K562 (cell line): Measurements from ENCODE around the gene ST6GAL1. TPM values are rescaled to one million over a fixed set of nuclear protein-coding genes. Genes with fewer than 3 reads are reported as not detected.
A peak's percentile ranks its signal among the peaks of the same experiment; 100 is the strongest.

Experiments
- AFF1 ChIP-seq, 2 experiments: fragments of 450-650 bp; IDR thresholded peaks; 2 replicates each; pipeline ENCODE4 v1.6.1; 2018; ENCODE audit warnings: mild to moderate bottlenecking in 2 of 2, low read depth in 1 of 2; ENCODE audit not compliant: partially characterized antibody in 2 of 2
- ARID1B ChIP-seq: fragments of 450-650 bp; IDR thresholded peaks from 2 replicates; pipeline ENCODE4 v1.6.1; 2016; ENCODE audit warnings: antibody characterized with exemption, mild to moderate bottlenecking, inconsistent platforms
- CXXC5 ChIP-seq: fragments of 250-450 bp; sonication (Bioruptor Pico); IDR thresholded peaks from 2 replicates; pipeline ENCODE4 v1.8.0; 2022; ENCODE audit warnings: inconsistent platforms, mild to moderate bottlenecking, moderate library complexity
- L3MBTL2 ChIP-seq: fragments of 450-650 bp; IDR thresholded peaks from 2 replicates; pipeline ENCODE4 v1.6.1; 2016; ENCODE audit warnings: mild to moderate bottlenecking, moderate library complexity
- LEF1 ChIP-seq: fragments of 450-650 bp; IDR thresholded peaks from 2 replicates; pipeline ENCODE4 v1.6.1; 2016; ENCODE audit warnings: mild to moderate bottlenecking
- NCOR1 ChIP-seq: fragments of 450-650 bp; IDR thresholded peaks from 2 replicates; pipeline ENCODE4 v1.6.1; 2016; ENCODE audit warnings: mild to moderate bottlenecking, moderate library complexity
- NFRKB ChIP-seq: fragments of 450-650 bp; IDR thresholded peaks from 2 replicates; pipeline ENCODE4 v1.6.1; 2016; ENCODE audit warnings: low read depth
- RBM15 ChIP-seq: fragments of 200-400 bp; formaldehyde crosslinking; IDR thresholded peaks from 2 replicates; pipeline ENCODE4 v1.6.1; 2018; ENCODE audit warnings: mild to moderate bottlenecking, low read length, moderate library complexity; ENCODE audit not compliant: insufficient read depth
- RBM17 ChIP-seq: fragments of 200-400 bp; formaldehyde crosslinking; IDR thresholded peaks from 2 replicates; pipeline ENCODE4 v1.6.1; 2017; ENCODE audit warnings: low read depth, mild to moderate bottlenecking, low read length, borderline replicate concordance
- SFPQ ChIP-seq: fragments of 200-400 bp; formaldehyde crosslinking; IDR thresholded peaks from 2 replicates; pipeline ENCODE4 v1.6.1; 2017; ENCODE audit warnings: mild to moderate bottlenecking, low read depth, low read length, moderate library complexity
- TEAD4 ChIP-seq, 2 experiments: sonication (generic) in 1 of 2; formaldehyde crosslinking in 1 of 2; IDR thresholded peaks; 2 replicates each; pipeline versions ENCODE4 v1.6.1 to v1.8.0; 2012 to 2022; ENCODE audit warnings: borderline replicate concordance in 1 of 2, inconsistent platforms in 1 of 2, low read length in 1 of 2, mild to moderate bottlenecking in 1 of 2, missing genetic modification reagents in 1 of 2
- THAP7 ChIP-seq: fragments of 250-450 bp; sonication (Bioruptor Pico); IDR thresholded peaks from 2 replicates; pipeline ENCODE4 v1.5.0; 2021
- YBX1 ChIP-seq: fragments of 450-650 bp; IDR thresholded peaks from 2 replicates; pipeline ENCODE4 v1.7.1; 2016; ENCODE audit warnings: mild to moderate bottlenecking
- ZHX1 ChIP-seq: fragments of 150-350 bp; conservative IDR thresholded peaks from 2 replicates; pipeline ENCODE4 v1.6.1; 2014; ENCODE audit warnings: low read length
- ZNF644 ChIP-seq: fragments of 200-800 bp; sonication (Bioruptor generic); IDR thresholded peaks from 2 replicates; pipeline ENCODE4 v1.6.1; 2016; ENCODE audit warnings: low read depth, missing genetic modification characterization, missing compliant biosample characterization
- ZNF740 ChIP-seq, 3 experiments: fragments of 200-800 bp in 1 of 3; sonication (Bioruptor generic) in 1 of 3; sonication (generic) in 1 of 3; formaldehyde crosslinking in 1 of 3; IDR thresholded peaks; 2 replicates each; pipeline versions ENCODE4 v1.6.1 to v1.8.0; 2016 to 2022; ENCODE audit warnings: mild to moderate bottlenecking in 2 of 3, missing compliant biosample characterization in 2 of 3, missing genetic modification characterization in 2 of 3, missing genetic modification reagents in 1 of 3
- polyA plus RNA-seq, 8 experiments: library from polyadenylated mRNA; depleted of rRNA in 4 of 8; stranded (reverse) in 5 of 8; unstranded in 3 of 8; fragments of >200 nt; fragmentation: Nextera tagmentation in 2 of 8; fragmentation: Illumina TruSeq in 1 of 8; extraction: Ambion mirVana in 2 of 8; extraction: Trizol in 1 of 8; gene quantifications; 2 replicates each; pipeline versions ENCODE4 v1.2.1 to v1.2.3, GENCODE V29; 2011 to 2014; ENCODE audit warnings: inconsistent platforms in 1 of 8, missing spikeins in 1 of 8
- total RNA-seq, 7 experiments: library from RNA; depleted of rRNA in 6 of 7; stranded (reverse); fragments of >200 nt in 6 of 7; fragmentation: Illumina TruSeq in 2 of 7; extraction: Trizol in 2 of 7; gene quantifications; 2 replicates each; pipeline versions ENCODE4 v1.2.1 to v1.2.3, GENCODE V29; 2011 to 2021; ENCODE audit warnings: low replicate concordance in 1 of 7

The ST6GAL1 gene
- total and polyA plus RNA-seq, 9 of the 15 experiments (the other 6 are each of a cell fraction or from before 2014, with no cell fraction given): 31.9 to 145 (median 71.0) TPM

- no peak for TF ChIP-seq SFPQ
- TF ChIP-seq CXXC5 (CRISPR knock-in tag): peak; percentile 37
- TF ChIP-seq RBM15: no peak
- TF ChIP-seq ZHX1: no peak
- TF ChIP-seq TEAD4 (IDR thresholded peaks at IDR 0.05; ENCODE audit: low read length): peak; percentile 75
- no peak for TF ChIP-seq TEAD4 (CRISPR knock-in tag; IDR thresholded peaks at IDR 0.05; ENCODE audit: borderline replicate concordance)
- TF ChIP-seq NFRKB: no peak
- no peak for TF ChIP-seq YBX1
- TF ChIP-seq AFF1 (IDR thresholded peaks at IDR 0.05; ENCODE audit: low read depth in 1 of 2, partially characterized antibody in 2 of 2): no peak
- TF ChIP-seq ZNF740 (CRISPR knock-in tag; IDR thresholded peaks at IDR 0.05): no peak
- no peak for TF ChIP-seq ZNF740 (tag; IDR thresholded peaks at IDR 0.05)
- peak; percentile 39; the same call in 1 of the 2 replicates for TF ChIP-seq LEF1
- no peak for TF ChIP-seq RBM17
- 0 out of 2 replicates have a peak, but pooled peaks have one; percentile 20 for TF ChIP-seq NCOR1
- peak; percentile 39; the same call in 1 of the 2 replicates for TF ChIP-seq L3MBTL2
- no peak for TF ChIP-seq THAP7 (CRISPR knock-in tag)
- TF ChIP-seq ZNF644 (tag): no peak
- TF ChIP-seq ARID1B: peak; percentile 77
Observed at GRCh38 chr3:186985661-186986364, 55.5 kb downstream of the ST6GAL1 start (continued).
